D721Med (cell line): ENCODE data around the gene MBD4.
A peak's percentile ranks its signal among the peaks of the same experiment; 100 is the strongest.

ENCODE experiments used
- DNase-seq: peaks from one replicate; pipeline ENCODE4 v3.0.0; 2011; ENCODE audit warnings: low spot score; ENCODE audit not compliant: insufficient read length
- FAIRE-seq: peaks from 2 replicates; lab custom pipeline; 2011; peaks lifted over from hg19 to GRCh38; lab: Jason Lieb, UNC
- CTCF ChIP-seq: IDR thresholded peaks from 2 replicates; pipeline ENCODE4 v1.5.1; 2012; ENCODE audit warnings: mild to moderate bottlenecking, control low read depth; ENCODE audit not compliant: insufficient read depth; ENCODE audit errors: missing control alignments

Gene MBD4

GRCh38 chr3:129461461-129462146 is 21.9 kb upstream of the MBD4 start:
- TF ChIP-seq CTCF: no peak
- FAIRE-seq (no peak), DNase-seq (no peak)

GRCh38 chr3:129461022-129461421 is 21.3 kb upstream of the MBD4 start:
- no peak for DNase-seq
- no peak for TF ChIP-seq CTCF
- FAIRE-seq: no peak

- DNase-seq (no peak), FAIRE-seq (no peak)
- no peak for TF ChIP-seq CTCF
Measured at GRCh38 chr3:129460572-129460971, 20.8 kb upstream of the MBD4 start.

GRCh38 chr3:129460155-129460554 is 20.4 kb upstream of the MBD4 start:
- FAIRE-seq (no peak), DNase-seq (no peak)
- TF ChIP-seq CTCF: no peak

DNA sequence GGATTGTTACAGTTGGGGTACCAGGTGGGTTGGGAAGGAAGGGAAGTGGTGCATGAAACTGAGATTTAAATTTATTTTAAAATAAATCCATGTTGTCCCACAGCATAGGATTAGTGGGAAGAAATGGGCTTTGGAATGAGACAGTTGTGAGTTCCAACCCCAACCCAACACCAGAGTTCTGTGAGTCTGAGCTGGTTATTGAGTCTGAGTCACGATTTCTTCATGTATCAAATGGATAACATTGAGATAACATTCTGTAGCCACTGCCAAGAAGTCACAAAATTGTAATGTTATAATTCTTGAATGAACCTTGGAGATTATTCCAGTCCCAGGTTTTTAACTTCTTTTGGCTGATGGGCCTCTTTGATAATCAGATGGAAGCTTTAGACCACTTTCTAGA is 14.0 kb upstream of the MBD4 start:
- no peak for FAIRE-seq

DNA sequence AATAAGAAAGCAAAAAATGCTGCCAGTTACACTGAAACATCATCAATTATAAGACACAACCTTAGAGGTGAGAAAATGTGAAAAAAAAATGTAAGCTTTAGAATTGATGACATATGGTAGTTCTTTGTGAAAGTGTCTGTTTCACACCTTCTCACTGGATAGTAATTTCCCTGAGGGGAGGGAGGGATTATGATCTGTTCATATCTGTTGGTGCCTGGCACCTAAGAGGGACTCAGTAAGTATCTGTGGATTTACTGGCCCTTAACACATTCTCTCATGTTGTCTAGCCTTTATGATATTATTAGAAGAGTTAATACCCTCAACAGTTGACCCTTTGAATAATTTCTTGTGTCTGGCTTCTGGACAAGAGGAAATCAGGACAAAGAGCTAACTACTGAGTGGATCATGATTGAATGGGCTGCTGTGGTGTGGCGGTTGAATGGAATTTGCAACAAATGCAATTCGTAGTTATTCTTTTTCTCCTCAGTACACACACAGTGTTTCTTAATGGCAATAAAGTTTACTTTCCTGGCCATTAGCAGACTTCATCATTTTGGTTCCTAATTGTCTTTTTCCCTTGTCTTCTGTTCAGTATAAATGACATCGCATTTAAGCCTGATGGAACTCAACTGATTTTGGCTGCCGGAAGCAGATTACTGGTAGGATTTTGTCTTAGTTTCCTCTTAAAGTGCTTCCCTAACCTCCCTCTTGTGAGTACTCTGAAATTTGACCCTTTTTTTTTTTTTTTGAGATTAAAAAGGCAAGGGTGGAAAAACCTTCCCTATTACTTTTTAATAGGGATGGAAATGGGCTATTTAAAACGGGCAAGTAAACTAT is 9.7 kb upstream of the MBD4 start:
- FAIRE-seq (peak; percentile 66), DNase-seq (no peak)
- TF ChIP-seq CTCF: no peak

More for the DNA sequence above, 14.0 kb upstream of the MBD4 start:
- no peak for DNase-seq
- no peak for TF ChIP-seq CTCF
